ENCODE data around the gene TSPYL1.

- TF ChIP-seq, protein P1, sequence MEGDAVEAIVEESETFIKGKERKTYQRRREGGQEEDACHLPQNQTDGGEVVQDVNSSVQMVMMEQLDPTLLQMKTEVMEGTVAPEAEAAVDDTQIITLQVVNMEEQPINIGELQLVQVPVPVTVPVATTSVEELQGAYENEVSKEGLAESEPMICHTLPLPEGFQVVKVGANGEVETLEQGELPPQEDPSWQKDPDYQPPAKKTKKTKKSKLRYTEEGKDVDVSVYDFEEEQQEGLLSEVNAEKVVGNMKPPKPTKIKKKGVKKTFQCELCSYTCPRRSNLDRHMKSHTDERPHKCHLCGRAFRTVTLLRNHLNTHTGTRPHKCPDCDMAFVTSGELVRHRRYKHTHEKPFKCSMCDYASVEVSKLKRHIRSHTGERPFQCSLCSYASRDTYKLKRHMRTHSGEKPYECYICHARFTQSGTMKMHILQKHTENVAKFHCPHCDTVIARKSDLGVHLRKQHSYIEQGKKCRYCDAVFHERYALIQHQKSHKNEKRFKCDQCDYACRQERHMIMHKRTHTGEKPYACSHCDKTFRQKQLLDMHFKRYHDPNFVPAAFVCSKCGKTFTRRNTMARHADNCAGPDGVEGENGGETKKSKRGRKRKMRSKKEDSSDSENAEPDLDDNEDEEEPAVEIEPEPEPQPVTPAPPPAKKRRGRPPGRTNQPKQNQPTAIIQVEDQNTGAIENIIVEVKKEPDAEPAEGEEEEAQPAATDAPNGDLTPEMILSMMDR (IDR thresholded peaks at IDR 0.05): no peak
- no peak for TF ChIP-seq POLR2A (IDR thresholded peaks at IDR 0.05)
Observed at GRCh38 chr6:116244284-116244683, 35.4 kb downstream of the TSPYL1 start.
